GM18867 (cell line): ENCODE data around the gene OPALIN.

ENCODE experiments used
- ATAC-seq: cut with Tn5 transposase; IDR thresholded peaks from one replicate; pipeline ENCODE4 v1.9.1; 2021; ENCODE audit warnings: mild to moderate bottlenecking, moderate library complexity; ENCODE audit not compliant: unreplicated experiment

Gene OPALIN

DNA sequence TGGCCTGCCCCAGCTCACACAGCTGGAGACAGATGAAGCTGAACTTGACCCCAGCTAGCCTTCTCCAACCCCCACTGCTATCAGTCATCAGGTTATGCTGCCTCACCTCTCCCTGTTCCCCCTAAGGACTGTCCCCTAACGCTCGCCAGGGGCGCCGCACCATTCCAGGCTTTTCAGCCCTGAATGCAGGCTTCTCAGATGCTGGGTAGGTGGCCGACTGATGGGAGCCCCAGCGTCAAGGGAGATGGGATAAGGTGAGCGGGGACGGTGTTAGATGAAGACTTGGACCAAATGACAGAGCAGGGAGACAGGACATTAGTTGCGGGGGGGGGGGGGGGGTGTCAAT is 15.8 kb upstream of the OPALIN start:
- ATAC-seq: no peak

DNA sequence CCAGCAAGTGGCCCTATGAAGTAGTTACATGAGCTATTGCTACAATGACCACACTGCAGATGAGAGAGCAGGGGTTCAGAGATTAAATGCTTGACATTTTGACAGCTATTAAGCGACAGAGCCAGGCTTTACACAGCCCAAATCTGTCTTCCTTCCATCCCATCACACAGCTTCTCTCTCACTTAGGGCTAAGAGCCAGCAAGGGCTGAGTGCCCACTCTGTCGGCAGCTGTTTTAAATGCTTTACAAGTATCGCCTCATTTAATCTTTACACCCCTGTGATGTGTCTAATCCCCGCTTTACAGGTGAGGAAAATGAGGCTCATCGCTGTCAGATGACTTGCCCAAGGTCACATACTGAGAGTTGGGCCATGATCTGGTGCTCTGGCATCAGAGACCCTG is 15.2 kb upstream of the OPALIN start:
- no peak for ATAC-seq

DNA sequence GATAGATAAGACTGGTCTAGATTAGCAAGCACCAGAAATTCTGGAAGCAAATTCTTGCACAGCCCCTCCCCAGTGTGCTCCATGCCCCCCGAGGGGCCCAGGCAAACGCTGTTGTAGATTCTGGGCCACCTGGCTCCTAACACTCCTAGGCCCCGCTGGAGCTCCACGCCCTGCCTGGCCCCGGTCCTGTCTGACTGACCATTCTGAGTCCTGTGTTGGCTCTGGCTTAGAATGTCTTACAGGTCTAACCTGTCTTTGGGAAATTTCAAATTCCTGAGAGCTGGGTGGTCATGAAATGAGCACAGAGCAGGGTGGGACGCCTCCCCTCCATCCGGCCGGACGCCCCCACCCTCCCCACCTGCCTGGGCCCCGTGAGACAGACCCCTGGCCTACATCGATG is 12.6 kb upstream of the OPALIN start:
- no peak for ATAC-seq

DNA sequence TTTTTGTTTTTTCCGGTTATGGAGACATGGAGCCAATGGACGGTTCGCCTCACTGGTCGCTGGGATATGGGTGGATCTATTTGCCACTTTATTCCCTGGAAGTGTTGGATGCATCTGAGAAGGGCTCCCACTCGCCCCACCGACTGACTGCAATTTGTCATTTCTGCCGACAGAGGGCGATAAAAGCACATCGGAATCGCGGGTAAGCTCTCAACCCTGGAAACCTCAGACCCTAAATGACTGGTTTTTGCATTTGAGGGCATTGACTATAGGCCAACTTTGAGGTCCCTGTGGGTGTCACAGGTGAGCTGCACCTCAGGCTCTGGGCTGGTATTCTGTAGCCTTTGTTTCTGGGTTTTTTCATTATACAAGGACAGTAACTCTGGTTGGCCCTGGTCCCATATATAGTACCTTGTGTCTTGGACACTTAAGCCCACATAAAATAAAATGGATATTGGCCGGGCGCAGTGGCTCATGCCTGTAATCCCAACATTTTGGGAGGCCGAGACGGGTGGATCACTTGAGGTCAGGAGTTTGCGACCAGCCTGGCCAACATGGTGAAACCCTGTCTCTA is 11.9 kb upstream of the OPALIN start:
- ATAC-seq: no peak

DNA sequence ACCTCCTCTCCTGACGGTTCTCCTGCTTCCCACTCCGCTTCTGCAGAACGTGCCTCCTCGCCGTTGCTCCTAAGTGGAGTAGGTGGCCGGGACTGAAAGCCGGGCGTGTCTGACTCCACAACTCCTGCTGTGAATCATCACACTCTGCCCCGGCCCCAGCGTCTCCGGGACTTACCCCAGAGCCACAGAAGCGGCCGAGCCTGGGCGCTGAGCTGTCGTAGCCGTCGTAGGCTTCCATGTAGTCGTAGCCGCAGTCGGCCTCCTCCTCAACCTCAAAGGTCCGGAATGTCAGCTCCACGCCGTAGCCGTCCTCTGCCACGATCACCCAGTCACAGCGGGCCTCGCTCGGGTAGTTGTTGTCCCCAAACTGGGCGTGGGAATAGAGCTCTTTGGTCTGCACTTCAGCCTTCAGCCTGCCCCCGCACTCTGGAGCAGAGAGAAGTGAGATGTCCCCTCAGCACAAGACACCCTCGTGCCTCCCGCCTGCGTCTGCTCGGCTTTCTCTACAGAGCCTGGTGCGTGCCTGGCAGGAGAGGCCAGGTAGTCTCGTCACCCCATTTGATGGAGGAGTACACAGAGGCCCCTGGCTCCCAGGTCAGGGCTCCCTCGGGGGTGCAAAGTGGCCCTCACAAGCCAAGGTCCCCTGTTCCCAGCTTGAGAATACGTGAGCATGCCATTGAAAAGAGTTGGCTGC is 11.2 kb upstream of the OPALIN start:
- no peak for ATAC-seq

DNA sequence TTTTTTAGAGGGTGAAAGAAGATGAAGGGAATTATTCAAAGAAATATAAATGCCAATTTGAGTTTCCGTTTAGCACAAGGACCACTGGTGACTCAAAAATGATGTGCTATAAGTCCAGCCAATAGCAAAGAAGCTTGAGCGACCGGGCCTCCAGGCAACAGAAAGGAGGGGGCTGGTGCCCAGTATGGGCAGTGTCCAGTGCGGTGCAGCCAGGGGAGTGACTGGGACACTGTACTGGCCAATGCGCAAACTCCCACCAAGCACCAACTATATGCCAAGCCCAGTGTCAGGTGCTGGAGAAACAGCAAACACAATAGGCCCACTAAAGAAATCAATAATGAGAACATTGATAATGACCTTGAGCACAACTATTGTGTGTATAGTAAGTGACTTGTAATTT is 10.2 kb upstream of the OPALIN start:
- ATAC-seq: no peak

DNA sequence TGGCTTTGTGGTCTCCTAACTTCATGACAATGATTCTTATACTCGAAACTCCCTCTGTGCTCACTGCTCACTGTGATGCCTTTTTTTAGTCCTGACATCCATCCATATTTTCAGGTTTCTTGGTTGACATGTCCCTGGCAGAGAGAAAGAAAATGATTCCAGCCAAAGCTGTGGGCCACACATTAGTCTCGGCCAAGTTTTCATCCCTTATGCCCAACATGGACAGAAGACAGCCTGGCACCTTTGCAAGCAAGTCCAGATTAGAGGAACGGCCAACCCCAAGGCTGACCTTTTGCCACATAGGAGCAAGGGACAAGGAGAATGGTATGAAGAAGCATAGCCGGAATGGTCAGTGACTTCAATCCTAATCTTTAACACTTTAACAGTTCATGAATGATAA is 8.7 kb upstream of the OPALIN start:
- ATAC-seq: no peak

DNA sequence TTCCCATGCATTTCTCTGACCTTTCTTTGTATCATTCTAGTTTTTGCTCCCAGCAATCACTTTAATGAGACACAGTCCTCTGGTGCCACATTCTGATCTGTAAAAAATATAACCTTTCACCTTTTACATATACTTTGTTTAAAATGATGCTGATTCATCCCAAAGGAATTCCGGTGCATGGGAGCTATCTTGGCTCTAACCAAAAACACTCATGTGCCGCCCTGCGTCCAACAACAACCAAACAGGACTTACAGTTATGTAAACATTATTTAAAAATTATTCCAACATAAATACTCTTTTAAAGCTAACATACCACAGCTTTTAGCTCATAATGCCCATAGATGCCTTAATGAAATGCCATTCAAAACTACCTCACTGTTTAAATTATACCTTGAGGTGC is 7.7 kb upstream of the OPALIN start:
- ATAC-seq: no peak

DNA sequence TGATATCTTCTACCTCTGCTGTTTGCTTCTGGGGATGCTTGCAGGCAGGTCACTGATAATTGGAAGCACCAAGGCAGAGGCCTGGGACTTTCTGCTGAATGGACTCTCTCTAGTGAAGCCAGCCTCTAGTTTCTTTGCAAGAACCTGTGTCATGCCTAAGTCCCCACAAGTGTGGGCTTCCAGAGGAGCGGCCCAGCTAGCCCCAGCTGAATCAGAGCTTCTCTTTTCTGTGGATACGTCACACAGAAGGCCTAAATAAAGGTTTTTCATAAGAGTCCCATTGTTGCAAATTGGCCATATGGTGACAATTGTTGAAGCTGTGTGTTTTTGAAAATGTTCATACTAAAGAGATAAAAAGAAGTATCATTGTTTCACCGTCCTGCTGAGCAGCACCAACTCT is 6.8 kb upstream of the OPALIN start:
- ATAC-seq: no peak

DNA sequence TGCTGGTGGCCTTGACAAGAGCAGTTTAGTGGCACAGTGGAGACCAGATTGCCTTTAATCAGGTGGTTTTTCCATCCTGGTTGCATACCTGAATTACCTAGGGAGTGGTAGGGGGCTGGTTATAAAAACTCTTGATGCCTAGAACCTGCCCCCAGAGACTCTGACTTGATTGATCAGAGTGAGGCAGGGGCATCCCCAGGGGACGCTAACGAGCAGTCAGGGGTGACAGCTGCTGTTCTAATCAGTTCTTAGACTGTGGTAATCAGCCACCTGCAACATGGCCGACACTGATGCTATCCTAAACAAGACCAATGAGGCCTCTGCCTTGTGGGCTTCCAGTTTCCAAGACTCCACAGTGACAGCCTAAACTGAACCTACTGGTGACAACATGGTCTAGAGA is 2.0 kb upstream of the OPALIN start:
- ATAC-seq: no peak

DNA sequence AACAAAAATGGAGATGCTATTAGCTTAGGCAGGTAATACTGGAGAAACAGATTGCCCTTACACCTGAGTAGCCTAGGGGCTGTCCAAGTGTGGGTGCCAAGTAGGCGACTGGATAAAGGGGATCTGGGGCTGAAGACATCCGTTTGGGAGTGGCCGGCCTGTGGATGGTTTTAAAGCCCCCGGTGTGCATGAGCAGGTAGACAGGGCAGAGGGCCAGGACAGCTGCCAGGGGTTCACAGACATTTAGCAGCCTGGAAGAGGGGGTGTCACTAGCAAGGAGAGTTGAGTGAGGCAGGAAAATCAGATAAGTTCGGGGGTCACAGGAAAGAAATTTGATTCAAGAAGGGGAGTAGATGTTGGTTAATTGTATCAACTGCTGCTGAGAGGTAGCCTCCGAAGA is 1.5 kb upstream of the OPALIN start:
- ATAC-seq: no peak

DNA sequence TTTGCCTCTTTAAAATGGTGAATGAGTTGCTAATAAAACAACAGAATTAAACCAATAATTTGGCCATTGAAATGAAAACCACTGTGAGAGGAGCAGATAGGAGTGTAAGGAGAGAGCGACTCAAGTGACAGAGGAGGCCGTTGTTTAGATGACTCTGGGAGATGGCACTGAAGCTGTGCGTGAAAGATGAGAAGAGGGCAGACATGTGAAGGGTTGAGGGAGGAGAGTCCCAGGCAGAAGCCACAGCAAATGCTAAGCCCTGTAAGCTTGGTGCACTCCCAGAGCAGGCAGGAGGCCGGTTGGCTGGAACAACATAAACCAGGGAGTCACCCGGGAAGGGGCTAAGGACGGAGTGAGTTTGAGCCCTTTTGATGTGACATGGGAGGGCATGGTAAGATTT is 814 bp upstream of the OPALIN start:
- no peak for ATAC-seq

DNA sequence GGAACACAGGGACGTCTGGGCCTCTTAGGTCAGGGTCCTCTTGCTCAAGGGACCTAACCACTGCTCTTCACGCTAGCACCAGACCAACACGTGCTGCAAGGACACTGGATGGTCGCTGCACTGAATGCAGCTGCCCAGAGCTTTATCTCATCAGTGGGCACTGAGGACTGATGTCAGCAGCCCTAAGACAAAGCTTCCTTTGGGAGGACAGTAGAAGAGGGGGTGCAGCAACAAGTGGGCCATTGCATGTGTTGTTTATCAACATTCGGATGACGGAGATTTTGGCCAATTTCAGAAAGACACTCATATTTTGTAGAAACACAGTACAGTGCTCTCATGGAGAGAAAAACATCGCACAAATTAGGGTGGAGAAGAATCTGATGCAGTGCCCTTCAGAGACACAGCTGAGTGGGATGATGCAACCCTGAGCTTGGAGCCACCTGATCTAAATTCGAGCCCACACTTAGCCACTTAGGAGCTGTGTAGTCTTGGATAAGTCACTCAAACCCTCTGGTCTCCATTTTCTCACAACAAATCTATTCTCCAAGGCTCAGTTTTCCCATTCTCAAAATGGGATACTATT is 1.7 kb downstream of the OPALIN start:
- no peak for ATAC-seq

DNA sequence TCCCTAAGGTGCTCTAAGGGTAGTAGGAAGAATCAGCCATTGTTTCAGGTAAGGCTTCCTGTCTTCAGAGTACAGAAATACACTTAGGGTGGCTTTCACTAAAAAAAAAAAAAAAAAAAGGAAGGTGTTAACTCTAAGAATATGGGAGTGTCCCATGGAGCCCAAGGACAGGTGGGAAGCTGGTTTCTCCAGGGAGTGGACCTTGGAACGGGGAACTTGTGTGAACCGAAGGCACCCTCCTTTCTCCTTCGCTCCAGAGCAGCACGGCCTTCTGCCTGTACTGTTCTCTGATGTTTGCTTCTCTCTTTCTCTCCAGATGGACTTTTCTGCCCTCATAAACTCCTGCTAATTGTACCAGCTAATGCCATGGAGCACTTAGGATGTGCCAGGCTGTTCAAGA is 6.2 kb downstream of the OPALIN start:
- no peak for ATAC-seq

DNA sequence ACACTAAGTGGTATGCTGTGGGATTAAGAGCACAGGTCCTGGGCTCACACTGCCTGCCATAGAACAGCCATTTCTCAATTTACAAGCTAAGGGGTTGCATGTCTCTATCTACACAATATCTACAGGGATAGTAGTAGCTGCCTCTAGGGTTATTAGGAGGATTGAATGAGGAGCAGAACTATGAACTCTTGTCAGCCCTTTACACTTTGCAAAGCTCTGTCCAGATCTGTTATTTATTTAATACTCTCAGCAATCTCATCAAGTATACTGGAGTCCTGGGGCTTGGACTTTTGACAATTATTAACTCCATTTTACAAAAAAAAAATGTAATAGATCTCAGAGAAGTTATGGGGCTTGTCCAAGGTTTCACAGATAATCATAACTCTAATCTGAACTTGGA is 6.8 kb downstream of the OPALIN start:
- ATAC-seq: no peak

DNA sequence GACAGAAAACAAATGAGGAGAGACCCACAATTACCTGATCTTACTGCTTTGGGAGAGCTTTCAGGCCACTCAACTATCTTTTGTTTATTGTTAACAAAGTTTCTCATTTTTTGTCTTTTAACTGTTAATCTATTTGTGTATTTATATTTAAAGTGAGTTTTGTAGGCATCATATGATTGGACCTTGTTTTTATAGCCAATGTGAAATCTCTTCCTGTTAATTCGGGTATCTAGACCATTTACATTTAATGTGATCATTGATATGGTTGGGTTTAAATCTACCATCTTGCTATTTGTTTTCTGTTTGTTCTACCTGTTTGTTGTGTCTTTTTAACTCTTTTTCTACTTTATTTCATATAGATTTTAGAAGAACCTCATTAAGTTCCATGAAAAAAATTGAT is 12.5 kb downstream of the OPALIN start:
- ATAC-seq: no peak

DNA sequence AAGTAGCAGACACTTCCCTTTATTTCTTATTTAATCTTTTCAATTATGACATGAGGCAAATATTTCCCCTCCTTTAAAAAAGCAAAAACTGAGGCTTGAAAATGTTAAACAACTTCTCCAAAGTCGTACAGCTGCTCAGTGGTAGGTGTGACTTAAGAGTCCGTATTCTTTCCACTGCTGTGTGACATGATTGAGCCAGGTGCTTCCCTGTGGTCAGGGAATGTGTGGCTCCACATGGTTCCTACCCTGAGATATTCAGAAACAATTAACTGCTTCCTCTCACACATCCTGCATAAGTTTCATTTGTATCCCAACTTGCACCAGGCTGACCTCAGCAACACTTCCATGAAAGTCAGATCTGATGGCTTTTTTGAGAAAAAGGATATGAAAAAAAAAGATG is 13.6 kb downstream of the OPALIN start:
- ATAC-seq: no peak

DNA sequence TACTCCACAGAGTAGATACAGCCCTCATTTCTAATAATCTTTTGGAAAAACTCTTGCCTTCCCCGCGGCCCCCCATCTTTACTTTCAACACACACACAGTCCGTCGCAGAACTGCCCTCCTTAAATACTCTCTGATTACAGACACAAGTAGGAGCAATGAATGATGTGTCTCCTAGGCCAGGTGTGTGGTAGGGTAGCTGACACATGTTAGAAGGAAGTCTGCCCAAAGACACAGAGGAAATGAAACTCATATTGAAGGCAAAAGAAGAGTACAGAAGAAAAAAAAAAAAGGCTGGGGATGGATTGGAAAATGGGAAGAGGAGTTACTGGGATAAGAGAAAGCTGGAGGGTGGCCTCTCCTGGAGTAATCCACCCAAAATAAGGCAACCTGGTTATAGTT is 14.6 kb downstream of the OPALIN start:
- no peak for ATAC-seq

DNA sequence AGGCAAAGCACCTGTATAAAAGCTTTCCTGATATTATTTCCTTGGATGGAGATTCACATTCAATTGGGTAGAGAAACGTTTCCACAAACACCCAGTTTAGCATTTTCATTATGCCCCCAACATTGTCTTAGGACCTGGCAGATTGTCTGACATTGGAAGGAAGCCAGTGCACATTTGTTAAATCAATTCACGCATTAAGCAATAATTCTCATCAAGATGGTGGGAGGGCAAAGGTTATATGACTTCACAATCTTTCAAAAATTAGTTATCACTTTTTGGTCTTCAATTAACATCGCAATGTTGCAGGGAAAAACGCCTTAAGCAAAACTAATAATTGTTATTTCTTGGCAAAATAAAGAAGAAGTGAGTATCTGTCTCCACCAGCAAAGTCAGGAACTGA is 16.4 kb downstream of the OPALIN start:
- ATAC-seq: no peak

DNA sequence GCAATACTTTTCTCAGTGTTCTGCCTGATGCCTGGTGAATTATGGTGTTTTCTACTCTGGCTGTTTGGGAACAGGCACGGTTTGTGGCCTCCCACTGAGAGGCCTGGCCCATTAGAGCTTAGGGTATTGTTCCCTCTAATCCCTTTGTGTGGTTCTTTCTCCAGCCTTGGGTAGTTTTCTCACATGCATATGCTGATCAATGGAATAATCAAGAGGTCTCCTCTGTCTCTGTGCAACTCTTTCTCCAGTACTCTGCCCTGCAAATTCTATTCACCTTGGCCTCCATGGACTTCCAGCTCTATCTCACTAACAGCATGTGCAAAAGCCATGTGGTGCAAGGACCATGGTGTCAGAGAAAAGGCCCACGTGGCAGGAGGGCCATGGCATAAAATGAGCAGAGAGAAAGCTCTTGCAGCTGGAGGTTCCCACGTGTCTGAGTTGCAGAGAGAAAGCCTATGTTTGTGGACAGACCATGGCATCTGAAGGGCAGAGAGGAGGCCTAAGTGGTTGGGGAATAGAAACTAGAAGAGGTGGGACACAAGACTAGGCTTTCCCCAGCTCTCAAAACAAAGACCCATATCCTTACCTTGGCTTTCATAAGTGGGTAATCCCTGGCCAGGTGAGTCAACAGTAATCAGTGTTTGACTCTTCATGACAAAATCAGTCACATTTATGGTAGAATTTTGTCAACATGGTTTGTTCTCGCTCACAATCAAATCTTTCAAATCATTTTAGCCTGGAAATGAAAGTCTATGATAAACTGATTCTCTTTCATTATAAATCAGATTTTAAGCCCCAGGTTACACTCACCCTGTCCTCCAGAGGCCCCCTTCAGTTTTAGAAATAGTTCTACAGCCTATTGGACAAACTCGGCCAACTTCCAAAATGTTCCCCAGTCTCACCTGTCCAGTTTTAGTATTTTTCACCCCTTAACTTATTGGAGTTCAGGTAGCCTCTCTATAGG is 17.3 kb downstream of the OPALIN start:
- no peak for ATAC-seq

DNA sequence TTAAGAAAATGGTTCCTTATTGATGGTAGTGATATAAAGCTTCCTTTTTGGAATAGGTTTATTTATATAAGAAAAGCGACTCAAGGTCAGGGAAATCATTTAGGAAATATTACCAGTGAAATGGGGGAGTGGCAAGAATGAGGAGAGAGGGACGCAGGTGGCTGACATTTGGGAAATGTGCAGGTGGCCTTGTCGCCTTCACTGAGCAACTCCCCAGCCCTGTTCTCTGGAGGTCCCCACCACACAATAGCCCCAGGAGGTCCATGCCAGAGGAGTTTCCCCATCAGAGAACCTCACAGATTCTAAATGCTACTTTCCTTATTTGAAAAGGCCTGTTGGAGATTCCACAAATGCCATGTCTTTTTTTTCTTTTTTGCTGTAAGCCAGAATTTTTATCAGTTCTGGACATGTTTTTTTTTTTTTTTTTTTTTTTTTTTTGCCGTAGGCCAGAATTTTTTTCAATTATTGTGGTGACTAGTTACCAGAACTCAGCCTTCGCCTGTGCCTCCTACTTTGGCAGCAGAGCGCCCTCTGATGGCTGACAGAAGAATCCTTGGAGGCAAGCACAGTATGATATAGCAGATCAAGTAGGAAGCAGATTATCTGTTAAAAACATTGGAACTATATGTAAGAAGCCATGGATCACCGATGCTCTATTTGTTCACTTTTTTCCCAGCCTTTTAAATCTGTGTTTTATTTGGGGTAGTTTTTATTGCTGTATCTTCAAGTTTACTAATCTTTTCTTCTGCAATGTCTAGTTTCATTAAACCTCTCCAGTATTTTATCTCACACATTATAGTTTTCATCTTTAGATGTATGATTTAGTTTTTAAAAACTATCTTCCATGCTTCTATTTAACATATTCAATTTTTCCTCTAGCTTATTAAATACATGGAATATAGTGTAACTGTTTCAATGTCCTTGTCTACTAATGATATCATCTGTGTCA is 18.6 kb downstream of the OPALIN start:
- peak; percentile 65 for ATAC-seq
